Gastrocnemius medialis (tissue), 4 donors: ENCODE measurements around the gene INPP5A. TPM values are rescaled to one million over a fixed set of nuclear protein-coding genes. Genes with fewer than 3 reads are reported as not detected.
A peak's percentile ranks its signal among the peaks of the same experiment; 100 is the strongest.

Experiments
- ATAC-seq, 2 donors: fragments of 150-250 bp; one replicate each; pipeline ENCODE4 v1.9.1; 2016
- DNase-seq, 2 donors: peaks; one replicate each; pipeline ENCODE4 v3.0.0-alpha.2; 2019
- H3K27ac ChIP-seq, 4 donors: fragments of 200-600 bp; sonication (generic); 1 replicate in 1 of 4; 2 replicates in 3 of 4; pipeline ENCODE4 v1.5.1; 2016 to 2018; ENCODE audit warnings: mild to moderate bottlenecking in 2 of 4, moderate library complexity in 1 of 4
- H3K27me3 ChIP-seq, 3 donors: fragments of 200-600 bp; sonication (generic) in 2 of 3; 1 replicate in 1 of 3; 2 replicates in 2 of 3; pipeline versions ENCODE4 v1.5.1 to v1.6.0; 2016 to 2019; ENCODE audit warnings: mild to moderate bottlenecking in 1 of 3, moderate library complexity in 1 of 3
- H3K36me3 ChIP-seq, 2 donors: fragments of 200-600 bp; sonication (generic) in 1 of 2; one replicate each; pipeline ENCODE4 v1.5.1; 2017 to 2018
- H3K4me1 ChIP-seq, 2 donors: fragments of 200-600 bp; sonication (generic) in 1 of 2; one replicate each; pipeline ENCODE4 v1.5.1; 2016 to 2017; ENCODE audit warnings: mild to moderate bottlenecking in 2 of 2
- H3K4me3 ChIP-seq, 4 donors: fragments of 200-600 bp; sonication (generic) in 3 of 4; 1 replicate in 1 of 4; 2 replicates in 3 of 4; pipeline ENCODE4 v1.5.1; 2016 to 2019; ENCODE audit warnings: mild to moderate bottlenecking in 2 of 4
- H3K9me3 ChIP-seq, 3 donors: fragments of 200-600 bp; sonication (generic) in 2 of 3; 1 replicate in 1 of 3; 2 replicates in 2 of 3; pipeline ENCODE4 v1.5.1; 2016 to 2019
- CTCF ChIP-seq, 5 experiments: fragments of 450-650 bp in 3 of 5; fragments of 200-600 bp in 2 of 5; sonication (generic) in 2 of 5; IDR thresholded peaks in 4 of 5; conservative IDR thresholded peaks in 1 of 5; 1 replicate in 4 of 5; 2 replicates in 1 of 5; pipeline ENCODE4 v1.5.1; 2016 to 2019; ENCODE audit warnings: antibody characterized with exemption in 5 of 5, mild to moderate bottlenecking in 3 of 5, moderate library complexity in 3 of 5
- POLR2A ChIP-seq, 2 donors: fragments of 450-650 bp; IDR thresholded peaks; one replicate each; pipeline ENCODE4 v1.6.1; 2017; ENCODE audit warnings: antibody characterized with exemption in 2 of 2, mild to moderate bottlenecking in 2 of 2, moderate library complexity in 2 of 2
- in situ Hi-C, 4 donors: fragments of 200-750 bp; cut with MboI; loops; one replicate each; pipeline versions ENCODE4 v1.15.0 to v1.8.0; 2017; ENCODE audit warnings: low sequenced_read_pairs in 4 of 4
- intact Hi-C: fragments of 100-400 bp; cut with DNase I; formaldehyde crosslinking; loops from one replicate; pipeline ENCODE4 v1.15.1; 2023; ENCODE audit warnings: low total_unique reads
- total RNA-seq, 4 donors: library from RNA; depleted of rRNA; stranded (reverse); fragments of >200 nt; gene quantifications; one replicate each; pipeline versions ENCODE4 v1.1.0 to v1.2.3, GENCODE V29; 2016

Gene INPP5A
- total RNA-seq, 4 donors from 2014 or later: 74.9 to 107 (median 92.4) TPM

- TF ChIP-seq CTCF (IDR thresholded peaks at IDR 0.05 in 4 of 5, conservative IDR thresholded peaks at IDR 0.05 in 1 of 5): no peak
- TF ChIP-seq POLR2A (IDR thresholded peaks at IDR 0.05): no peak
Observed at GRCh38 chr10:132507956-132508490, 29.6 kb upstream of the INPP5A start.

GRCh38 chr10:132508581-132509443 lies 28.8 kb upstream of the INPP5A start:
- H3K9me3 ChIP-seq: no peaks in the 10 kb centered on the region
- DNase-seq: peak; percentile 72 to 73
- H3K36me3 ChIP-seq: no peaks in the 10 kb centered on the region
- no peak for TF ChIP-seq POLR2A (IDR thresholded peaks at IDR 0.05)
- peak in 3 of 5 experiments; percentile 56 to 57 (median 56) for TF ChIP-seq CTCF (IDR thresholded peaks at IDR 0.05 in 4 of 5, conservative IDR thresholded peaks at IDR 0.05 in 1 of 5)
- ATAC-seq: peak; percentile 63 to 65
- H3K27me3 ChIP-seq: no peaks in the 10 kb centered on the region
- peaks cover 25 to 33% of the 10 kb centered on the region in 2 donors for H3K4me1 ChIP-seq
- in situ Hi-C loops (no loop called here), intact Hi-C loops (loop anchor here (1.0 to 2.0 kb wide), 3 partner anchors 70 to 129 kb away; no protein-coding TSS in a partner anchor)
- H3K27ac ChIP-seq: peak overlapping the region; percentile 72 to 82 (median 80)
- H3K4me3 ChIP-seq: no peak overlapping the region

More at GRCh38 chr10:132507956-132508490, 29.6 kb upstream of the INPP5A start:
- peaks cover 25 to 33% of the 10 kb centered on the region in 2 donors for H3K4me1 ChIP-seq
- intact Hi-C loops (loop anchor here (1.0 to 2.0 kb wide), 4 partner anchors 43 to 130 kb away; no protein-coding TSS in a partner anchor), in situ Hi-C loops (no loop called here)
- H3K4me3 ChIP-seq: no peak overlapping the region
- no peaks in the 10 kb centered on the region for H3K9me3 ChIP-seq
- DNase-seq (no peak), ATAC-seq (peak in 1 of 2 donors; percentile 7)
- H3K27ac ChIP-seq: peak overlapping the region; percentile 72 to 82 (median 80)
- no peaks in the 10 kb centered on the region for H3K27me3 ChIP-seq
- no peaks in the 10 kb centered on the region for H3K36me3 ChIP-seq

GRCh38 chr10:132509506-132510173 lies 27.9 kb upstream of the INPP5A start:
- in situ Hi-C loops (loop anchor here in 1 of 4 donors (10.0 kb wide), 1 partner anchor 45 kb away; no protein-coding TSS in a partner anchor), intact Hi-C loops (loop anchor here (2.0 kb wide), 2 partner anchors 69 to 123 kb away; no protein-coding TSS in a partner anchor)
- DNase-seq (peak in 1 of 2 donors; percentile 8), ATAC-seq (no peak)
- no peaks in the 10 kb centered on the region for H3K36me3 ChIP-seq
- H3K27ac ChIP-seq: no peak overlapping the region
- H3K4me1 ChIP-seq: peaks cover 25 to 28% of the 10 kb centered on the region in 2 donors
- TF ChIP-seq CTCF (IDR thresholded peaks at IDR 0.05 in 4 of 5, conservative IDR thresholded peaks at IDR 0.05 in 1 of 5) (no peak), POLR2A (IDR thresholded peaks at IDR 0.05) (no peak)
- H3K4me3 ChIP-seq: no peak overlapping the region
- H3K27me3 ChIP-seq: no peaks in the 10 kb centered on the region
- no peaks in the 10 kb centered on the region for H3K9me3 ChIP-seq

- intact Hi-C loops: no loop called here
- no peak overlapping the region for H3K27ac ChIP-seq
- DNase-seq: peak in 1 of 2 donors; percentile 12
- peaks cover 23 to 28% of the 10 kb centered on the region in 2 donors for H3K4me1 ChIP-seq
- no peaks in the 10 kb centered on the region for H3K27me3 ChIP-seq
- H3K36me3 ChIP-seq: no peaks in the 10 kb centered on the region
- no peaks in the 10 kb centered on the region for H3K9me3 ChIP-seq
- ATAC-seq: no peak
- H3K4me3 ChIP-seq: no peak overlapping the region
- TF ChIP-seq CTCF (IDR thresholded peaks at IDR 0.05 in 4 of 5, conservative IDR thresholded peaks at IDR 0.05 in 1 of 5) (no peak), POLR2A (IDR thresholded peaks at IDR 0.05) (no peak)
- in situ Hi-C loops: loop anchor here in 1 of 4 donors (10.0 kb wide), 1 partner anchor 45 kb away; no protein-coding TSS in a partner anchor
Observed at GRCh38 chr10:132510174-132510611, 27.4 kb upstream of the INPP5A start.
